HG03025 (cell line): ENCODE measurements around the gene DENND1A.

Experiments
- ATAC-seq: cut with Tn5 transposase; IDR thresholded peaks from one replicate; pipeline ENCODE4 v1.9.1; 2021; ENCODE audit warnings: mild to moderate bottlenecking, moderate library complexity; ENCODE audit not compliant: unreplicated experiment, low FRiP score

DENND1A gene

GRCh38 chr9:123481209-123481865 lies 448.6 kb downstream of the DENND1A start:
- ATAC-seq: no peak

GRCh38 chr9:123480791-123481190 lies 449.1 kb downstream of the DENND1A start:
- no peak for ATAC-seq

GRCh38 chr9:123480096-123480495 lies 449.8 kb downstream of the DENND1A start:
- no peak for ATAC-seq

- no peak for ATAC-seq
Measured at GRCh38 chr9:123478967-123479602, 450.8 kb downstream of the DENND1A start.

- ATAC-seq: no peak
Measured at GRCh38 chr9:123478160-123478559, 451.8 kb downstream of the DENND1A start.

GRCh38 chr9:123475407-123475806 lies 454.5 kb downstream of the DENND1A start:
- no peak for ATAC-seq

GRCh38 chr9:123472862-123473614 lies 456.9 kb downstream of the DENND1A start:
- no peak for ATAC-seq

- ATAC-seq: no peak
Measured at GRCh38 chr9:123471843-123472570, 457.9 kb downstream of the DENND1A start.

GRCh38 chr9:123470991-123471770 lies 458.7 kb downstream of the DENND1A start:
- no peak for ATAC-seq

GRCh38 chr9:123470121-123470782 lies 459.7 kb downstream of the DENND1A start:
- ATAC-seq: no peak

- no peak for ATAC-seq
Measured at GRCh38 chr9:123469282-123469681, 460.6 kb downstream of the DENND1A start.

GRCh38 chr9:123468541-123468940 lies 461.4 kb downstream of the DENND1A start:
- ATAC-seq: no peak

GRCh38 chr9:123465304-123465703 lies 464.6 kb downstream of the DENND1A start:
- ATAC-seq: no peak

GRCh38 chr9:123460091-123460490 lies 469.8 kb downstream of the DENND1A start:
- ATAC-seq: no peak

- ATAC-seq: no peak
Measured at GRCh38 chr9:123457583-123457982, 472.3 kb downstream of the DENND1A start.

- ATAC-seq: no peak
Measured at GRCh38 chr9:123456011-123456410, 473.9 kb downstream of the DENND1A start.

GRCh38 chr9:123455187-123455586 lies 474.7 kb downstream of the DENND1A start:
- no peak for ATAC-seq

GRCh38 chr9:123454361-123454760 lies 475.6 kb downstream of the DENND1A start:
- ATAC-seq: no peak

GRCh38 chr9:123453831-123454321 lies 476.1 kb downstream of the DENND1A start:
- no peak for ATAC-seq
